SK-N-DZ (cell line): Measurements from ENCODE around the gene ISL1.
A peak's percentile ranks its signal among the peaks of the same experiment; 100 is the strongest.

Source experiments
- DNase-seq: peaks from one replicate; pipeline ENCODE4 v3.0.0-alpha.2; 2015; ENCODE audit warnings: low spot score

Gene ISL1

GRCh38 chr5:51386916-51387883 lies 4.0 kb downstream of the ISL1 start:
- DNase-seq = peak; percentile 64

GRCh38 chr5:51387884-51388275 lies 4.6 kb downstream of the ISL1 start:
- DNase-seq = peak; percentile 61

- no peak for DNase-seq
These were observed 5.4 kb downstream of the ISL1 start for GRCh38 chr5:51388488-51389287.

GRCh38 chr5:51389288-51389576 lies 6.0 kb downstream of the ISL1 start:
- no peak for DNase-seq

- no peak for DNase-seq
These were observed 6.6 kb downstream of the ISL1 start for GRCh38 chr5:51389577-51390463.

- no peak for DNase-seq
These were observed 7.9 kb downstream of the ISL1 start for GRCh38 chr5:51391175-51391574.

- no peak for DNase-seq
These were observed 9.5 kb downstream of the ISL1 start for GRCh38 chr5:51392689-51393199.

- no peak for DNase-seq
These were observed 11.4 kb downstream of the ISL1 start for GRCh38 chr5:51394609-51395008.

GRCh38 chr5:51395245-51395644 lies 12.0 kb downstream of the ISL1 start:
- DNase-seq = no peak

- no peak for DNase-seq
These were observed 12.6 kb downstream of the ISL1 start for GRCh38 chr5:51395666-51396356.

GRCh38 chr5:51396797-51397196 lies 13.5 kb downstream of the ISL1 start:
- DNase-seq = no peak

- no peak for DNase-seq
These were observed 14.7 kb downstream of the ISL1 start for GRCh38 chr5:51397996-51398395.

GRCh38 chr5:51398875-51399642 lies 15.8 kb downstream of the ISL1 start:
- no peak for DNase-seq

- DNase-seq = no peak
These were observed 16.4 kb downstream of the ISL1 start for GRCh38 chr5:51399643-51400006.

- DNase-seq = no peak
These were observed 21.0 kb downstream of the ISL1 start for GRCh38 chr5:51404255-51404654.

GRCh38 chr5:51411921-51412325 lies 28.7 kb downstream of the ISL1 start:
- DNase-seq = peak; percentile 81

- no peak for DNase-seq
These were observed 31.3 kb downstream of the ISL1 start for GRCh38 chr5:51414516-51414915.

- no peak for DNase-seq
These were observed 32.9 kb downstream of the ISL1 start for GRCh38 chr5:51416149-51416548.

- DNase-seq = no peak
These were observed 49.9 kb downstream of the ISL1 start for GRCh38 chr5:51433052-51433710.

GRCh38 chr5:51439232-51439631 lies 56.0 kb downstream of the ISL1 start:
- no peak for DNase-seq
